Smooth muscle cell of the brain vasculature (primary cell): ENCODE results near the gene PRKAG2.

Experiments used
- DNase-seq: peaks from one replicate; pipeline ENCODE4 v3.0.0-alpha.2; 2012; ENCODE audit warnings: low read depth, low spot score

PRKAG2 gene

DNA sequence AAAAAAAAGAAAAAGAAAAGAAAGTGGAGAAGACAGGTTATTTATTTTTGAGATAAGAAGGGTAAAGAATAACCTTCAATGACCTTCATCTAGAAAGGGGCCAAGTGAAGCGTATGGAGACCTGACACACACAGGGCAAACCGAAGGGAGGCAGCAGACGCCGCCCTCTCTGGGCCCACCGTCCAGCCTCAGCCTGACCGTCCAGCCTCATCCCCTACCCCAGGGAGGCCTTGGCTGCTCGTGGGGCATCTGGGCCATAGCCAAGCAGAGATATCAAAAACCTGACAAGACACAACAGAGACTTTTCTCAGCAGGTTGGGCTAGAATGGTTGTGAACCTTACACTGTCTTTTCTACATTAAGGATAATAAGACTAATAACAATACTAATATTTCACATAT is 10.9 kb downstream of the PRKAG2 start:
- no peak for DNase-seq

DNA sequence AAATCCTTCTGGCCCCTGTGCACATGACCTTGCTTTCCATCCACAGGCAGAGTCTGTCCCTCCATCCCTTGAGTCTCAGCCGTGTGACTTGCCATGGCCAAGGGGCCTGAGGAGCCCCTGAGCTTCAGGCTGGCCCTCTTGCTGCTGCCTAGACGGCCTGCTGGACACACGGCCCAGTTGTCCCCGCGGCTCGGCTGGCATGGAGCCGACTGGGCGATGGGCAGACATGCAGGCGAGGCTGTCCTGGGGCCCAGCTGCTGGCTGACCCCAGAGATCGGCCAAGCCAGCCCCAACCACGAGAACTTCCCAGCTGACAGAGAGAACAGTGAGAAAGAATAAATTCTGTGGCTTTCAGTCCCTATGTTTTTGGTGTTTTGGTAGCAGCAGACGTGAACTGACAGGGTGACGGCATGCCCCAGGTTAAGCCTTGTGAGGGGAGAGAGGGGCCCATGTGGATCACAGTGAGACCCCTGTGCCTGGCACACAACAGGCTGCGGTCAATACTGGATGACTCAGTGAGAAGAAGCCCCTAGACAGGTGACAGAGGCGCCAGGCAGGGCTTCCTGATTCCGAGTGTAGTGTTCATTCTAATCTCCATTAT is 11.7 kb downstream of the PRKAG2 start:
- DNase-seq, result no peak

DNA sequence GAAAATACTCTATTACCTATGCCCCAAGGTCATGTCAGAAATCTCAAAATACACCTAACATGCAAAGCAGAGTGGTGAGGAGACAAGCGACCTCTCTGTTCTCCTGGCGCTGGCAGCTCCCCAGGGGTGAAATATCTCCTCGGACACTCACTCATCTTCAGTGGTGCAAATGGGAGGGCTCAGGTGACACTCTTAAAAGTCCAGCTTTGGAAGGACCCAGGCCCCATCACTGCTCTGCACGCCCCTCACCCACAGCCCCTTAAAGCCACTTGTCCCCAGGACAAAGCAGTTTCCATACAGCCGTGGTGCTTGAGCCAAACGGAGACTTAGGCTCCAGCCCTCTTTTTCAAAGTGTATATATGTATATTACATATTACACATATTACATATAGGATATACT is 12.4 kb downstream of the PRKAG2 start:
- DNase-seq, result no peak

DNA sequence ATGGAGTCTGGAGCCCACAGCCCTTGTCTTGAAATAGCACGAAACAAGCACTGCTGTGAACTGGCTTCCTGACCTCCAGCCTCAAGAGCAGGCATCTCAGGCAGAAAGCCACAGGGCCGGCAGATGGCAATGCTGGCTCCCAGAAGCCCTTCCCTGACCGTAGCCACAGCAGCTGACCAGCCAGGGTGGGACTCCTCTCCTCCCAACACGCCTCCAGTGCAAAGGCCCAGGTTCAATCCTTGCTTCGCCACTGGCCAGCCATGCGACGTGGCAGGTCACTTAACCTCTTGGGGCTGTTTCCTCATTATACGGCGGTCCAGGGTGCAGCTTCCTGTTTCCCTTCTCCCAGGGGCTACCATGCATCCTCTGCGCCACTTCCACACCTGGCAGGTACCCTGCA is 12.8 kb downstream of the PRKAG2 start:
- DNase-seq, result no peak

DNA sequence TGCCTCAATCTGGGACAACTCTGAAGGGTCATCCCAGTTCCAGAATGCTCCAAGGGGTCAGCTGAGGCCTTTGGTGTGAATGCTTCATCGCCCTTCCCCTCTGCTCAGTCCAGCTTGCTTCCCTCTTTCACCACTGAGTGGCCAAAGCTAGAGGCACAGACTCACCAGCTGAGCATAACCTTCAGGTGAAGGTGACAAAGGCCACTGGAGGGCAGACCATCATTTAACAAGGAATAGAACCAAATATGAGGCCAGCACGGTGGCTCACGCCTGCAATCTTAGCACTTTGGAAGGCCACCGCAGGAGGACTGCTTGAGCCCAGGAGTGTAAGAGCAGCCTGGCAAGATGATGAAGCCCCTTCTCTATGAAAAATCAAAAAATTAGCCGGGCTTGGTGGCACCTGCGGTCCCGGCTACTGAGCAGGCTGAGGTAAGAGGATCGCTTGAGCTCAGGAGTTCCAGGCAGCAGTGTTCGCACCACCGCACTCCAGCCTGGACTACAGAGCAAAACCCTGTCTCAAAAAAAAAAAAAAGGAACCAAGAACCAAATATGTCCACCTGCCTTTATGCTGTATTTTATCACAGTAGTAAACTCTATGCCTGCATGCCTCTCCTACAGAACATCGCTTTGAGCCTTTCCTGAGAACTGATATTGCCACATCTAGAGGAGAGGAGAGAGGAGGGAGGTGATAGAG is 13.4 kb downstream of the PRKAG2 start:
- DNase-seq, result no peak

DNA sequence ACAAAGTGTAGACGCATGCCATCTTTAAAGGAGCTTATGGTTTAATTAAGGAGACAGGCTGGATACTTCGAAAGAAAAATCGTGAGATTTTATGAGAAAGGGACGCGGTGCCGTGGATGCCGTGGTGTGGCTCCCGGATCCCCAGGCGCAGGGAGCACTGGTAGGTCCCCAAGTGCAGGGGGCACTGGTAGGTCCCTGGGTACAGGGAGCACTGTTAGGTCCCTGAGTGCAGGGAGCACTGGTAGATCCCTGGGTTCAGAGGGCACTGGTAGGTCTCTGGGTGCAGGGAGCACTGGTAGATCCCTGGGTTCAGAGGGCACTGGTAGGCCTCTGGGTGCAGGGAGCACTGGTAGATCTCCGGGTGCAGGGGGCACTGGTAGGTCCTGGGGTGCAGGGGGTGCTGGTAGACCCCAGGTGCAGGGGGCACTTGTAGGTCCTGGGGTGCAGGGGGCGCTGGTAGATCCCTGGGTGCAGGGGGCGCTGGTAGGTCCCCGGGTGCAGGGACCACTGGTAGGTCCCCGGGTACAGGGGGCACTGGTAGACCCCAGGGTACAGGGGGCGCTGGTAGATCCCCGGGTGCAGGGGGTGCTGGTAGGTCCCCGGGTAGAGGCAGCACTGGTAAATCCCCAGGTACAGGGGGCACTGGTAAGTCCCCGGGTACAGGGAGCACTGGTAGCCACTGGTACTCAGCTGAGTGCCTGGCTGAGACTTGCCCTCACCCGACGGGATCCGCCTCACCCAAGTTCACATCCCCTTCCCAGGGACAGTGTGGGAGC is 14.1 kb downstream of the PRKAG2 start:
- DNase-seq, result no peak

DNA sequence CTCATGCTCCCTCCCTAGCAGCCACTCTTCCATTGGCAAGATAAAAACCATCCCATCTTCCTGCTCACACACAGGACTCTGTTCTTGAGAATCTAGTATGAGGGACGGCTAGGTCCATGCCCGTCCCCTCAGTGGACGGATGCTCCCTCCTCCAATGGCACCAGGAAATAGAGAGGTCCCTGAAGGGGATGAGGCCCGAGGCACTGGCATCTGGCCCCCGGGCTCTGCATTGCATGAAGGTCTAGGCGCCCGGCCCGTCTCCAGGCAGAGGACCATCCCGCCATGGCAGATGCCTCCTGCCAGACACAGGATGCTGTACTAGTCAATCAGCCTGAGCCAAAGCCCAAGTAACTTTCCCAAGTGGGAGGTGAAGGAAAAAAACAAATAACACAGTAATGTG is 15.0 kb downstream of the PRKAG2 start:
- DNase-seq, result no peak

DNA sequence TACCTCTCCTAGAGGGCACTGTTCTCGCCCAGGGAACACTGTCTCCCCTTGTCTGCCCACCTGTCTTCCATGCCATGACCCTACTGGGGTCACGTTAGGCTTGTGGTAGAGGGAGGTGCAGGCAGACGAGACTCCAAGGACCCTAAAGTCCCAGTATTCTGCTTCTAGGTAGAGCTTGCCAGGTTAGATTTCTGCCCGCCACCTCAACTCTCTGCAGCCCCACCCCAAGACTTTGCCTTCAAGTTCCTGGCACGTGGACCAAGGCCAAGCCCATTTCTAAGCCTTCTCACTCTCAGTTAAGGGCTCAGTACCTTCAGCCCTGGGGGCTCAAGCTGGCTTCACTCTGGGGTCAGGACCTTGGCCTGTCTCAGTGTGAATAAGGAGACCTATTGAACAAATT is 16.1 kb downstream of the PRKAG2 start:
- DNase-seq, result no peak

DNA sequence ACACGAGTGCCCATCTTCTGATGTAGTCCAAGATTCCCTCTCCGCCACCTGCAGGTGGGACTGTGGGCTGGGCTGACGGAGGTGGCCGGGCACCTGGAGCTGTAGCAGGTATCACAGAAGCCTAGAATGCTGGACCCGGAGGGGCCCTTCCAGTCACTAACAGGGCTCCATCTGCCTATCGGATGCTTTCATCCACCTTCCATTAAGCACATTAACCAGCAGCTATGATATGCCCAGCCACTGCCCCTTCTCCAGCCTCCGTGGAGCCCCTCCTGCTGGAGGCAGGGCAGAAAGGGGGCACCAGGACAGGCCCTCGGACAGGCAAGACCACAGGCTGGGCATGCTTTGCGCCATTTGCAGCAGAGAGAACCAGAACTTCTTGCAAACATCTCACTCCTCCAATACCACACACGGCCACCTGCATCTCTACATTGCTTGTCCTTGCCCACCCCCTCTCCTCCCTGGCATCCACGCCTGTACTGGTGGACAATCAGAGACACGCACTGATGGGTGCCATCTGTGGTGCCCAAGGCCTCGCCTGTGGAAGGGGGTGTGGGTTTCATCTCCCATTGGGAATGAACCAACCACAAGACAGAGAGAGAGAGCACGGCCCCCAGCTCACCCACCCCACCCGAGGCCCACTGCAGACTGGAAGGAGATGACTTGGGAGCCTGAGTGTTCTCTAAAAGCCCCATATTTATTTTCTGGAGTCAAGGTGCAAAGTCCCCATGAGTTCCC is 16.8 kb downstream of the PRKAG2 start:
- no peak for DNase-seq

DNA sequence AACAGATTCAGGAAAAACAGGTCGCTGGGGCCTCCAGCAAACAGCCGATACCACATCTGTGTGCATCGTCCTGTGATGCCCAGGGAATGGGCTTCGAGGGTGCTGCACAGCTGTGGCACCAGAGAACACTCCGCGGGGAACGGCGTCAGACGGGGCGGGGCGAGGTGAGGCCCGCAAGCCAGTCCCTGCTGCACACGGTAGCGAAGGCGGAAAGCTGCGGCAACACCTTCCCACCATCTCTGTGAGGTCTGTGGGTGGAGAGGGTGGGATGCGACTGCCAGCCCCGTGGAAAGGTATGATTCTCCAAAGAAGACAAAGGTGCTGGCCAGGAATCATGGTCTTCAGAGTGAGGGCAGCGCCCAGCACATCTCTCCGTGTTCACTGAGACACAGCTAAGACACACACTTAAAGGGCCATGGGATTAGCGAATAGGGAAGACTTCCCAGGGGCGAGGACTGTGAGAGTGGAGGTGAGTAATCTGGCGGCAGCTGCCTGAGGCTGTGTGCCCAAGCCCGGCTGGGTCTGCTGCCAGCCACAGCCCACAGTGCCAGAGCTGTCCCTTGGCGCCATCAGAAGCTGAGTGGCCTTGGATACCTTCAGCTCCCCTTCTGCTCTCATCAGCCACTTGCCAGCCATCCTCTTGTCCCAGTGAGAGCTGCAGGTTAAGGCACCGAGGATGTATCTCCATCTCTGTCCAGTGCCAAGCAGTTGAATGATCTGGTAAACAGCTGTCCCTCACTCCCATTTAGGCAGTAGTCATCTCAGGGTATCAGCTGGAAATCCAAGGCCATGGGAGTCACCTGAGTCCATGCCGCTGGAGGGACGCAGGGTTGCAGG is 17.6 kb downstream of the PRKAG2 start:
- no peak for DNase-seq

DNA sequence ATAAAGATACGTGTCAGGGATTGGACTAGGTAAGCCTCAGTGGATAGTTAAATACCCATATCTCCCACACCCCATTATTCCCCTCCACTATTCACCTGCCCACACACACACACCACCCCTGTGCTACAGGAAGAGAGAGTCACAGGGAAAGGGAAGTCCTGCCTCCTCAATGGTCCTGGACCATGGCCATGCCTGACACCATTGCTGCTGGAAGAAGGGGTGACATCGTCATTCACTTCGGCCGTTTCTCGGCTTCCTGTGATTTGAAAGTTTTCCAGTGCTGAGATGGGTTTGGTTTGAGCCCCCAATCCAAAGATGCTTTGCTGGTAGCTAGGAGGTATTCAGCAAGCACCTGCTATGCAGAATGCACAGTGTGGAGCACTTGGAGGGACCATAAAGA is 18.5 kb downstream of the PRKAG2 start:
- no peak for DNase-seq

DNA sequence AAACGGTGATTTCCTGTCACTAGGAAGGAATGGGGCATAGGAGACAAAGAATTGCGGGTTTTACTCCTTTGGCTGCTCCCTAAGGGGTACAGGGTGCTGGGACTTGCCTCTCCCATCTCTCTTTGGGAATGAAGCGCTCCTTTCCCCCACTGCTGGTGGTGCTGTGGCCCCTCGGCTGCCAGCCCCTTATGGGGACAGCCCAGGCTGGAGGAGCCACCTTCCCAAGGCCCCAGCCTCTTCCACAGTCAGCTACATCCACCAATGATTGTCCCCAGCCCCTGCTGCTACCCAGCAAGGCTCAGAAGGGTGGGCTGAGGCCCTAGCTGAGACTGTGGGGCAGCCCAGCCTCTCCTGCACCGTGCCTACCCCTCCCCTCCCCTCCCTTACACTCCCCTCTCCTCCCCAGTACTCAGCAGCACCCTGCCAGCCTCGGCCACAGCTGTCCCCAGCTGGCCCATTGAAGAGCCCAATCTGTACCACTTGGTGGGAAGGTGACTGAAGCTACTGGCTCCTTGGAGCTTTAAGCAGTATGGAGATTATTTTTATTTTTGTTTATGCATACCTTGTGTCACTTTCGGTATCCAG is 19.0 kb downstream of the PRKAG2 start:
- DNase-seq, result no peak

DNA sequence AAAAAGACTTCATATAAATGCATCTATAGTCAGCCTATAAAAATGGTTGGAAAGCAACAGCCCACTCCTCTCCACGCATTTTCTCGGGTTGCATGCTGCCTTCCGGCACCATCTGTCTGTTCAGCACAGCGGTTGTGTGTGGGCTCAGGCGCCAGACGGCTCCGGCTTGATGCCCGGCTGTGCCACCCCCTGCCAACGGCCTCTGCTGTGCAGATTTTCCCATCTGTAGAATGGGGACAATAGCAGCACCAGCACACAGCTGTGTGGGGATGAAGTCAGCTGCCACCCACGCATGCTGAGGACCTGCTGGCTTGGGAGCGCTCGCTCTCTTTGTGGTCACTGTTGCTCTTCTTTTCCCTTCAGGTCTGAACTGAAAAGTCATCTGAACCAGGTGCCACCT is 19.5 kb downstream of the PRKAG2 start:
- DNase-seq, result no peak

DNA sequence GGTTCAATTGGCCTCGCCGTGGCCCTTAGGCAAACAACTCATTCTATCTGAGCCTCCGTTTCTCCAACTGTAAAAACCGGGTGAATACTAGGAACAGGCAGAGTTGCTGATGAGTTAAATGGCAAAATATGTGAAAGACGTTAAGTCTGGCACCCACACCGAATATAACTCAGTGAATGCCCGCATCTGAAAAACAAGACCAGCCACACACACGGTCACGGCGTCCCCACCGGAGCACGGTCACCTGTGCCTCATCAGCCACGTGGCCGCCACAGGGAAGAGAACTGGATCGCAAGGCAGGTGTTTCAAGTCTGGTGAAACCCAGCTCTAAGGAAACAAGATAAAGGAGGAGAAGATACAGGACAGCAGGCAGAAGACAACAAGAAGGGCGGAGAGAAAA is 20.4 kb downstream of the PRKAG2 start:
- DNase-seq, result no peak

DNA sequence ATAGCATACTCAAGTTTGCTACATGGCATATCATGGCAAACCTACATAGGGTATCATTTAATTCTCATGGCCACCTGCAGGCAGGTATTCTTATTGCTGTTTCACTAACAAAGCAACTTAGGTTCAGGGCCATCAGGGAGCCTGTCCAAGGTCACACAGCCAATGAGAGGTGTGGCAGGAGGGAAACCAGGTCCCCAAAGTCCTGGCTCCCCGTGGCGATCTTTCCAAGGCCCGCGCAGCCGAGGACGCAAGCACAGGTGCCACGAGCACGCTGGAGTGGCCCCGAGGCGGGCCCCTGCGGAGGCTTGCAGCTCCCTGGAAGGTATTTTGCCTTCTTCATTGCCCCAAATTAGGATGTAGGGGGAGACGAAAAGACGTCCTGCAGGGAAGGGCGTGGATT is 20.8 kb downstream of the PRKAG2 start:
- DNase-seq, result no peak

DNA sequence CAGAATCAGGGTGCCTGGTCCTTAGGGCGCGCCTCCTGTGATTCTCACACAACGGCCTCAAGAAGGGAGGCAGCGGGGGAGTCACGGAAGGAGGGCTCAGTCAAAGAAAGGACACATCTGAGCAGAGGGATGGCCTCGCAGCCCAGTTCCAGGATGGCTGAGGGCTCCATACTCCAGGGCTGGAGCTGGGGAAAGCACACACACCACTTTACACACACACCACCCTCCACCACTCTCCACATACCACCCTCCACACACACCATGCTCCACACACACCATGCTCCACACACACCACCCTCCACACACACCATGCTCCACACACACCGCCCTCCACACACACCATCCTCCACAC is 22.2 kb downstream of the PRKAG2 start:
- no peak for DNase-seq

DNA sequence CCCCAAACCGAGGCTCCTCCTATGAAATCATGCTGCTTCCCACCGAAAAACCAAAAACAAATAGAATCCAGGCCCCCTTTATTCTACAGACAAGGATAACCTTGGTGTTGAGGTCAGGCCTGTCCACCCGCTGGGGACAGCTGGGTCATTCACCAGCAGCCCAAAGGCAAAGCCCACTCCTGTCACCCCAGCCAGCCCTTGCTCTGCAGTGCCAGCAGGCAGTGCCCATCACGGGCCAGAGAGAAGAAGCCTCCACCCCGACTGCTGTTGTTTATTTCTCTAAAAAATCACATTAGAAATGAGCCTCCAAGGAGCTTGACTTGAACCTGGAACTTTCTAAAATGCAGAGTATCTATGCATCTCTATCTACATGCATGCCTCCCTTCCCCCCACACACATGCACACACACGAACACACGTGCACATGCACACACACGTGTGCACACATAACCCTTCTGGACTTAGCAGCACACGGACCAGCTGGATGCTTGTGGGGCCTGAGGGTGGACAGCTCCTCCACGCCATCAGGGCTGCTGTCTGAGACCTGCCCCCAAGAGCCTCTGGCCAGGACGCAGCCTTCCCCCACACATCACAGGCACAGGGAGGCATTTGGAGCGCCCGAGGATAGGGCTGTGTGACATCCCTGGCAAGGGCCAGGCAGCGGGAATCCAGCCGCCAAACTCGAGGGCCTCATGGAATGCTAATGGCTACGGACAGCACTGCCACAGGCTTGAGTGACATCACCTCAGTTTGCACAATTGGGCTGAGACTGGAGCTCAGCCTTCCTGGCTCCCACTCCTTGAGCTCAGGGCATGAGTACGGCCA is 22.8 kb downstream of the PRKAG2 start:
- no peak for DNase-seq

DNA sequence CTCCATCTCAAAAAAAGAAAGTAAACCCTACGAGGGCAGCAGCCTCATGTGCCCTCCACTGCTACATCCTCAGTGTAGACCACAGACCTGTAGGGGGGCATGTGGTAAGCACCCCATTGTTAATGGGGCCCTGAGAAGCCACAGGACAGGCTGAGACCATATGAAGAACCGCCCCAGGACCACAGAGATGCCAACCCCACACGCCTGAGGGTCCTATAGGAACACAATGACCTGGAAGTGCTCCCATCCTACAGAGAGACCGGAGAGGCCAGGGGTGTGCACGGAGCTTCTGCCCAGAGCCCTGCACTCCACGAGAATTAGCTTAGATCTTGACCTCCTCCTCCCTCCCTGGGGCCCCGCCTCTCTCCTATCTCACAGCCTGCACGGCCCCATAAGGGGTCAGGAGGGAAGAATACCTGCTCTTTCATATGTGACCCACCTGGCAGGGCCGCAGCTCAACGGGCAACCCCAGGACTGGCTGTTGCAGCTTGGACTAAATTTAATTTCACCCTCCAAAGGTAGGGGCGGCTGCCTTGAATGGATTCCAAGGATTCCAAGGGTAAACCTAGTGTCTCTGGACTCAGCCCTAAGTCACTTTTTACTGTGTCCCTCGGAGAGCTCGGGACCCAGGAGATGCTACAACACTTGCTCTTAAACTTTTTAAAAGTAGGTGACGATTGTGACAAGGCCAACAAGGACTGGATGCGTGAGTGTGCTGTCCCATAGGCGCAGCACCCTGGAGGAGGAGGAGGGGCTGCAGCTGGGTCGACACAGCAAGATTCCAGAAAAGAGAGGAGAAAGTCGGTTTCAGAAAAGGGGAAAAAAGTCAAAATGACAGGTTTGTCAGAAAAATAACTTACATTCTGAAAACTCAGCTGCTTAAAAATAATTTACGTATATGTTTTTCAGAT is 24.2 kb downstream of the PRKAG2 start:
- DNase-seq, result no peak

DNA sequence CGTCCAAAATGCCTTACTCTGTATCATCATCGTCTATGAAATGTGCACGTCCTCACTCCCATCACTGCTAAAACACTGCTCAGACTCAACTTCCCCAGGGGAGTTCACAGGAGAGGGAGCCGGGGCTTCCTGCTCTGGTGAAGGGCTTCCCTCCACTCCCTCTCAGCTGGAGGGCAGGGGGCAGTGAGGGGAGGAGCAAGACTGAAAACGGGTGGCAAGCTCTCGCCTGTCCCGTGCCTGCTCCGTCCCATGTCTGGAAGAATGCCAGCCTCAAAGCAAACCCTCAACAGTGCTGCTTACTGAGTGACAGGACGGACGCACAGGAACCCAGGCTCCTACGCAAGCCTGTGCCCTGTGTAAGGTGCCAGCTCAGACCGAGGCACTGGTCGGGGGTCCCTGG is 25.1 kb downstream of the PRKAG2 start:
- DNase-seq, result no peak
